ENCODE data around the gene FOXP4. TPM values are rescaled to one million over a fixed set of nuclear protein-coding genes. Genes with fewer than 3 reads are reported as not detected.

The FOXP4 gene
- total RNA-seq, 1 donor from 2014 or later: 19.5 TPM

GRCh38 chr6:41524634-41525011, 21.6 kb upstream of the FOXP4 start:
- peaks cover 0 to 6% of the 10 kb centered on the region in 2 donors for H3K4me1 ChIP-seq
- no peak overlapping the region for H3K27ac ChIP-seq
- H3K9me3 ChIP-seq: no peaks in the 10 kb centered on the region
- no peak overlapping the region for H3K4me3 ChIP-seq
- intact Hi-C loops (cut with DNase I): no loop called here
- H3K36me3 ChIP-seq: no peaks in the 10 kb centered on the region
- H3K27me3 ChIP-seq: no peaks in the 10 kb centered on the region
- no peak for TF ChIP-seq CTCF (IDR thresholded peaks at IDR 0.05)
- no peak for DNase-seq (ENCODE audit: low spot score in 2 of 2)

GRCh38 chr6:41527721-41528408, 18.3 kb upstream of the FOXP4 start:
- no peaks in the 10 kb centered on the region for H3K36me3 ChIP-seq
- no peaks in the 10 kb centered on the region for H3K27me3 ChIP-seq
- peak overlapping the region in 1 of 2 donors; percentile 17 for H3K4me3 ChIP-seq
- no peak for TF ChIP-seq CTCF (IDR thresholded peaks at IDR 0.05)
- no peaks in the 10 kb centered on the region for H3K9me3 ChIP-seq
- intact Hi-C loops (cut with DNase I): no loop called here
- no peak overlapping the region for H3K27ac ChIP-seq
- DNase-seq (ENCODE audit: low spot score in 2 of 2): no peak
- peaks cover 0 to 6% of the 10 kb centered on the region in 2 donors for H3K4me1 ChIP-seq

- Histone ChIP-seq H3K27me3 (no peaks in the 10 kb centered on the region), H3K9me3 (no peaks in the 10 kb centered on the region), H3K4me3 (no peak overlapping the region), H3K36me3 (no peaks in the 10 kb centered on the region), H3K4me1 (peaks cover 0 to 6% of the 10 kb centered on the region in 2 donors), H3K27ac (no peak overlapping the region)
- intact Hi-C loops (cut with DNase I): no loop called here
- no peak for DNase-seq (ENCODE audit: low spot score in 2 of 2)
- TF ChIP-seq CTCF (IDR thresholded peaks at IDR 0.05): no peak
Observed at GRCh38 chr6:41528409-41528963, 17.7 kb upstream of the FOXP4 start.

GRCh38 chr6:41529049-41529448, 17.1 kb upstream of the FOXP4 start:
- no peaks in the 10 kb centered on the region for H3K36me3 ChIP-seq
- H3K4me3 ChIP-seq: no peak overlapping the region
- no peak overlapping the region for H3K27ac ChIP-seq
- no peaks in the 10 kb centered on the region for H3K27me3 ChIP-seq
- intact Hi-C loops (cut with DNase I): no loop called here
- no peak for DNase-seq (ENCODE audit: low spot score in 2 of 2)
- TF ChIP-seq CTCF (IDR thresholded peaks at IDR 0.05): no peak
- H3K9me3 ChIP-seq: no peaks in the 10 kb centered on the region
- peaks cover 0 to 6% of the 10 kb centered on the region in 2 donors for H3K4me1 ChIP-seq

- Histone ChIP-seq H3K27ac (no peak overlapping the region), H3K36me3 (no peaks in the 10 kb centered on the region), H3K4me3 (no peak overlapping the region), H3K27me3 (peaks cover 4% of the 10 kb centered on the region), H3K9me3 (no peaks in the 10 kb centered on the region), H3K4me1 (peaks cover 0 to 6% of the 10 kb centered on the region in 2 donors)
- intact Hi-C loops (cut with DNase I): no loop called here
- TF ChIP-seq CTCF (IDR thresholded peaks at IDR 0.05): no peak
- DNase-seq (ENCODE audit: low spot score in 2 of 2): no peak
Observed at GRCh38 chr6:41529970-41530369, 16.2 kb upstream of the FOXP4 start.

Data from ascending aorta (tissue), 2 donors.